ENCODE results near the gene AMT. TPM values are rescaled to one million over a fixed set of nuclear protein-coding genes. Genes with fewer than 3 reads are reported as not detected.

AMT gene
- total and polyA plus RNA-seq, 2 of the 13 experiments (the other 11 are each of a cell fraction or from before 2014, with no cell fraction given), result 35.3 to 59.0 TPM

DNA sequence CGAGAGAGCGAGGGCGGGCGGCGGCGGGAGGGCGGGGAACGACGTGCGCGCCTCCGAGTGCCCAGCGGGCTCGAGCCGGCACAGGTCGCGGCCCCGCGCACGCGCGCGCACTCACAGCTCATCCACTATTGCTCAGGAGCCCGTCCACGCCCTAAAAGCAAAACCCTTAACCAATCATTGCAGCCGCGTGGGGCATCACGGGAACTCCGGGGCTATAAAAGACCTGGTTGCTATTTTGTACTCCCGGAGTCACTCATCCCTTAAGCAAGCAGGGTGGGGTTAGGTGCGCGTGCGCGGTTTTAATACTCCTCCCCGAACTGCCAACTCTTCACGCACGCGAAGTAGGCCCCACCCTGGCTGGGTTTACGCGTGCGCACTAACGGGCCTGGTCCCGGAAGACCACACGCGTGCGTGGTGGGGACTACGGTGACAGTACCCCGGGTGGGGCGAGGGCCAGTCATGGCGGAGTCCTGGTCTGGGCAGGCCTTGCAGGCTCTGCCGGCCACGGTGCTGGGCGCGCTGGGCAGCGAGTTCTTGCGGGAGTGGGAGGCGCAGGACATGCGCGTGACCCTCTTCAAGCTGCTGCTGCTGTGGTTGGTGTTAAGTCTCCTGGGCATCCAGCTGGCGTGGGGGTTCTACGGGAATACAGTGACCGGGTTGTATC lies 10.2 kb downstream of the AMT start, which contains the start of the genes RHOA and TCTA (continued):
- TF ChIP-seq EHMT2 (IDR thresholded peaks at IDR 0.05; ENCODE audit: borderline replicate concordance, low read depth, low read length) (no peak), ZNF772 (CRISPR knock-in tag; IDR thresholded peaks at IDR 0.05) (peak; percentile 77), SALL1 (CRISPR knock-in tag; IDR thresholded peaks at IDR 0.05) (peak; percentile 81), SALL2 (CRISPR knock-in tag; IDR thresholded peaks at IDR 0.05) (no peak; the same call in 1 of the 2 replicates), ARNTL (CRISPR knock-in tag; IDR thresholded peaks at IDR 0.05) (peak; percentile 62; the same call in 1 of the 2 replicates), CEBPB (IDR thresholded peaks at IDR 0.05; ENCODE audit: borderline replicate concordance, low read depth, low read length) (peak; percentile 48; the same call in 1 of the 2 replicates), ATM (IDR thresholded peaks at IDR 0.05; ENCODE audit: borderline replicate concordance) (no peak), DMAP1 (CRISPR knock-in tag; IDR thresholded peaks at IDR 0.05) (peak; percentile 95), HCFC1 (IDR thresholded peaks at IDR 0.05; ENCODE audit: low read depth, low read length) (no peak), ZNF138 (CRISPR knock-in tag; IDR thresholded peaks at IDR 0.05; ENCODE audit: low read depth) (no peak; the same call in 1 of the 2 replicates), FOXJ3 (CRISPR knock-in tag; IDR thresholded peaks at IDR 0.05; ENCODE audit: borderline replicate concordance) (no peak), ZNF891 (CRISPR knock-in tag; IDR thresholded peaks at IDR 0.05) (peak; percentile 68; the same call in 1 of the 2 replicates), ZNF879 (CRISPR knock-in tag; IDR thresholded peaks at IDR 0.05) (no peak)
- TF ChIP-seq, protein P1, sequence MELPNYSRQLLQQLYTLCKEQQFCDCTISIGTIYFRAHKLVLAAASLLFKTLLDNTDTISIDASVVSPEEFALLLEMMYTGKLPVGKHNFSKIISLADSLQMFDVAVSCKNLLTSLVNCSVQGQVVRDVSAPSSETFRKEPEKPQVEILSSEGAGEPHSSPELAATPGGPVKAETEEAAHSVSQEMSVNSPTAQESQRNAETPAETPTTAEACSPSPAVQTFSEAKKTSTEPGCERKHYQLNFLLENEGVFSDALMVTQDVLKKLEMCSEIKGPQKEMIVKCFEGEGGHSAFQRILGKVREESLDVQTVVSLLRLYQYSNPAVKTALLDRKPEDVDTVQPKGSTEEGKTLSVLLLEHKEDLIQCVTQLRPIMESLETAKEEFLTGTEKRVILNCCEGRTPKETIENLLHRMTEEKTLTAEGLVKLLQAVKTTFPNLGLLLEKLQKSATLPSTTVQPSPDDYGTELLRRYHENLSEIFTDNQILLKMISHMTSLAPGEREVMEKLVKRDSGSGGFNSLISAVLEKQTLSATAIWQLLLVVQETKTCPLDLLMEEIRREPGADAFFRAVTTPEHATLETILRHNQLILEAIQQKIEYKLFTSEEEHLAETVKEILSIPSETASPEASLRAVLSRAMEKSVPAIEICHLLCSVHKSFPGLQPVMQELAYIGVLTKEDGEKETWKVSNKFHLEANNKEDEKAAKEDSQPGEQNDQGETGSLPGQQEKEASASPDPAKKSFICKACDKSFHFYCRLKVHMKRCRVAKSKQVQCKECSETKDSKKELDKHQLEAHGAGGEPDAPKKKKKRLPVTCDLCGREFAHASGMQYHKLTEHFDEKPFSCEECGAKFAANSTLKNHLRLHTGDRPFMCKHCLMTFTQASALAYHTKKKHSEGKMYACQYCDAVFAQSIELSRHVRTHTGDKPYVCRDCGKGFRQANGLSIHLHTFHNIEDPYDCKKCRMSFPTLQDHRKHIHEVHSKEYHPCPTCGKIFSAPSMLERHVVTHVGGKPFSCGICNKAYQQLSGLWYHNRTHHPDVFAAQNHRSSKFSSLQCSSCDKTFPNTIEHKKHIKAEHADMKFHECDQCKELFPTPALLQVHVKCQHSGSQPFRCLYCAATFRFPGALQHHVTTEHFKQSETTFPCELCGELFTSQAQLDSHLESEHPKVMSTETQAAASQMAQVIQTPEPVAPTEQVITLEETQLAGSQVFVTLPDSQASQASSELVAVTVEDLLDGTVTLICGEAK (IDR thresholded peaks at IDR 0.05), result no peak
- TF ChIP-seq, protein P1 (CRISPR knock-in tag; IDR thresholded peaks at IDR 0.05), result peak; percentile 70
- TF ChIP-seq, protein P2, sequence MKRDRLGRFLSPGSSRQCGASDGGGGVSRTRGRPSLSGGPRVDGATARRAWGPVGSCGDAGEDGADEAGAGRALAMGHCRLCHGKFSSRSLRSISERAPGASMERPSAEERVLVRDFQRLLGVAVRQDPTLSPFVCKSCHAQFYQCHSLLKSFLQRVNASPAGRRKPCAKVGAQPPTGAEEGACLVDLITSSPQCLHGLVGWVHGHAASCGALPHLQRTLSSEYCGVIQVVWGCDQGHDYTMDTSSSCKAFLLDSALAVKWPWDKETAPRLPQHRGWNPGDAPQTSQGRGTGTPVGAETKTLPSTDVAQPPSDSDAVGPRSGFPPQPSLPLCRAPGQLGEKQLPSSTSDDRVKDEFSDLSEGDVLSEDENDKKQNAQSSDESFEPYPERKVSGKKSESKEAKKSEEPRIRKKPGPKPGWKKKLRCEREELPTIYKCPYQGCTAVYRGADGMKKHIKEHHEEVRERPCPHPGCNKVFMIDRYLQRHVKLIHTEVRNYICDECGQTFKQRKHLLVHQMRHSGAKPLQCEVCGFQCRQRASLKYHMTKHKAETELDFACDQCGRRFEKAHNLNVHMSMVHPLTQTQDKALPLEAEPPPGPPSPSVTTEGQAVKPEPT (CRISPR knock-in tag; IDR thresholded peaks at IDR 0.05; ENCODE audit: low read depth), result peak; percentile 43; the same call in 1 of the 2 replicates
- TF ChIP-seq, protein P3, sequence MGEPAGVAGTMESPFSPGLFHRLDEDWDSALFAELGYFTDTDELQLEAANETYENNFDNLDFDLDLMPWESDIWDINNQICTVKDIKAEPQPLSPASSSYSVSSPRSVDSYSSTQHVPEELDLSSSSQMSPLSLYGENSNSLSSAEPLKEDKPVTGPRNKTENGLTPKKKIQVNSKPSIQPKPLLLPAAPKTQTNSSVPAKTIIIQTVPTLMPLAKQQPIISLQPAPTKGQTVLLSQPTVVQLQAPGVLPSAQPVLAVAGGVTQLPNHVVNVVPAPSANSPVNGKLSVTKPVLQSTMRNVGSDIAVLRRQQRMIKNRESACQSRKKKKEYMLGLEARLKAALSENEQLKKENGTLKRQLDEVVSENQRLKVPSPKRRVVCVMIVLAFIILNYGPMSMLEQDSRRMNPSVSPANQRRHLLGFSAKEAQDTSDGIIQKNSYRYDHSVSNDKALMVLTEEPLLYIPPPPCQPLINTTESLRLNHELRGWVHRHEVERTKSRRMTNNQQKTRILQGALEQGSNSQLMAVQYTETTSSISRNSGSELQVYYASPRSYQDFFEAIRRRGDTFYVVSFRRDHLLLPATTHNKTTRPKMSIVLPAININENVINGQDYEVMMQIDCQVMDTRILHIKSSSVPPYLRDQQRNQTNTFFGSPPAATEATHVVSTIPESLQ (CRISPR knock-in tag; conservative IDR thresholded peaks at IDR 0.05), result 0 out of 2 replicates have a peak, but pooled peaks have one; percentile 48

Data from HepG2 (cell line).